HG02759 (cell line): ENCODE measurements around the gene ATP2A2.
A peak's percentile ranks its signal among the peaks of the same experiment; 100 is the strongest.
"Not testable (repeated sequence)": the region's sequence is repeated elsewhere in the genome, so short reads cannot be mapped to it uniquely, and the experiment has no call there.

ENCODE experiments used
- ATAC-seq: cut with Tn5 transposase; IDR thresholded peaks from one replicate; pipeline ENCODE4 v1.9.1; 2021; ENCODE audit warnings: mild to moderate bottlenecking, moderate library complexity; ENCODE audit not compliant: unreplicated experiment

ATP2A2 gene

GRCh38 chr12:110280779-110281548 is at the start of gene ATP2A2:
Gene ATP2A2, plus strand, starts transcription at chr12:110281247. Its CDS starts 543 bp downstream, at chr12:110281790.
- ATAC-seq: peak; percentile 83

GRCh38 chr12:110233212-110233903 is 47.7 kb upstream of the ATP2A2 start:
- no peak for ATAC-seq

- ATAC-seq: no peak
Measured at GRCh38 chr12:110234331-110234751, 46.7 kb upstream of the ATP2A2 start.

- no peak for ATAC-seq
Measured at GRCh38 chr12:110234755-110235154, 46.3 kb upstream of the ATP2A2 start.

- ATAC-seq: no peak
Measured at GRCh38 chr12:110235383-110235782, 45.7 kb upstream of the ATP2A2 start.

GRCh38 chr12:110243227-110243626 is 37.8 kb upstream of the ATP2A2 start:
- ATAC-seq: no peak

GRCh38 chr12:110244372-110244771 is 36.7 kb upstream of the ATP2A2 start:
- no peak for ATAC-seq

- ATAC-seq: no peak
Measured at GRCh38 chr12:110244829-110245228, 36.2 kb upstream of the ATP2A2 start.

- ATAC-seq: no peak
Measured at GRCh38 chr12:110245369-110245772, 35.7 kb upstream of the ATP2A2 start.

- no peak for ATAC-seq
Measured at GRCh38 chr12:110246636-110247339, 34.3 kb upstream of the ATP2A2 start.

GRCh38 chr12:110247340-110248095 is 33.5 kb upstream of the ATP2A2 start:
- no peak for ATAC-seq

GRCh38 chr12:110248096-110248447 is 33.0 kb upstream of the ATP2A2 start:
- no peak for ATAC-seq

GRCh38 chr12:110249105-110249504 is 31.9 kb upstream of the ATP2A2 start:
- ATAC-seq: no peak

GRCh38 chr12:110249716-110250225 is 31.3 kb upstream of the ATP2A2 start:
- ATAC-seq: peak; percentile 45

GRCh38 chr12:110251381-110251780 is 29.7 kb upstream of the ATP2A2 start:
- ATAC-seq: no peak

- ATAC-seq: no peak
Measured at GRCh38 chr12:110252716-110253115, 28.3 kb upstream of the ATP2A2 start.

GRCh38 chr12:110253176-110253575 is 27.9 kb upstream of the ATP2A2 start:
- ATAC-seq: no peak

GRCh38 chr12:110254971-110255540 is 26.0 kb upstream of the ATP2A2 start:
- no peak for ATAC-seq

- not testable (repeated sequence) for ATAC-seq
Measured at GRCh38 chr12:110255890-110256456, 25.1 kb upstream of the ATP2A2 start.

GRCh38 chr12:110256780-110257431 is 24.1 kb upstream of the ATP2A2 start:
- no peak for ATAC-seq
